Natural killer cell (primary cell): ENCODE data around the gene LIPE. TPM values are rescaled to one million over a fixed set of nuclear protein-coding genes. Genes with fewer than 3 reads are reported as not detected.

Experiments
- ATAC-seq, 3 donors: fragments of 150-1000 bp in 2 of 3; fragments of 200-7000 bp in 1 of 3; cut with Tn5 transposase; 1 replicate in 1 of 3; 2 replicates in 2 of 3; pipeline ENCODE4 v1.10.0; 2021; ENCODE audit warnings: mild to moderate bottlenecking in 2 of 3, moderate library complexity in 2 of 3
- DNase-seq, 2 donors: peaks; one replicate each; pipeline versions ENCODE4 v3.0.0 to v3.0.0-alpha.2; 2013 to 2021; ENCODE audit warnings: mixed read lengths in 1 of 2
- H3K27ac ChIP-seq: one replicate; pipeline ENCODE4 v1.5.1; 2013; ENCODE audit warnings: mild to moderate bottlenecking, low read length
- H3K27me3 ChIP-seq: one replicate; pipeline ENCODE4 v1.6.1; 2013; ENCODE audit warnings: low read length; ENCODE audit not compliant: control insufficient read depth, insufficient read depth
- H3K36me3 ChIP-seq: one replicate; pipeline ENCODE4 v1.6.1; 2013; ENCODE audit warnings: low read length; ENCODE audit not compliant: control insufficient read depth, insufficient read depth
- H3K4me1 ChIP-seq: one replicate; pipeline ENCODE4 v1.6.1; 2013; ENCODE audit warnings: low read length; ENCODE audit not compliant: control insufficient read depth, insufficient read depth
- H3K4me3 ChIP-seq: one replicate; pipeline ENCODE4 v1.5.1; 2013; ENCODE audit warnings: low read length
- H3K9me3 ChIP-seq: one replicate; pipeline ENCODE4 v1.6.1; 2013; ENCODE audit warnings: low read length; ENCODE audit not compliant: control insufficient read depth, insufficient read depth
- H3K27ac Mint-ChIP-seq, 2 donors: one replicate each; pipeline ENCODE4 v1.8.0; 2022; ENCODE audit warnings: mild to moderate bottlenecking in 2 of 2, mixed read lengths in 2 of 2, moderate library complexity in 1 of 2
- H3K27me3 Mint-ChIP-seq, 2 donors: one replicate each; pipeline ENCODE4 v1.8.0; 2022; ENCODE audit warnings: low read depth in 2 of 2, mixed read lengths in 2 of 2
- H3K36me3 Mint-ChIP-seq: one replicate; pipeline ENCODE4 v1.8.0; 2022; ENCODE audit warnings: mixed read lengths
- H3K4me1 Mint-ChIP-seq, 2 donors: one replicate each; pipeline ENCODE4 v1.8.0; 2022; ENCODE audit warnings: mixed read lengths in 2 of 2
- H3K4me3 Mint-ChIP-seq: one replicate; pipeline ENCODE4 v1.8.0; 2022; ENCODE audit warnings: mild to moderate bottlenecking, moderate library complexity, mixed read lengths
- H3K9me3 Mint-ChIP-seq, 2 donors: one replicate each; pipeline ENCODE4 v1.8.0; 2022; ENCODE audit warnings: mixed read lengths in 2 of 2
- CTCF ChIP-seq: fragments of 200-600 bp; IDR thresholded peaks from one replicate; pipeline ENCODE4 v1.8.0; 2022; ENCODE audit warnings: antibody characterized with exemption
- WGBS: methylation state at CpG from one replicate; pipeline ENCODE4 v1.1.7; 2013; ENCODE audit warnings: missing lambda C conversion rate; ENCODE audit not compliant: insufficient coverage; 5-methylcytosine and 5-hydroxymethylcytosine counted together
- intact Hi-C: fragments of 100-400 bp; cut with micrococcal nuclease; formaldehyde crosslinking; loops from one replicate; pipeline ENCODE4 v1.14.2; 2022
- total RNA-seq, 4 donors: library from RNA; stranded (reverse); fragments of 120-200 nt in 1 of 4; gene quantifications; one replicate each; pipeline versions ENCODE4 v1.2.3 to v1.2.4, GENCODE V29; 2013 to 2022

The LIPE gene
- total RNA-seq, 3 donors from 2014 or later (not counting 1 experiment from before 2014, with no cell fraction given) = 5.3 to 13.3 (median 11.7) TPM

- peaks cover 4% of the 10 kb centered on the region for H3K4me1 ChIP-seq
- TF ChIP-seq CTCF = no peak
- no peak overlapping the region for H3K27ac Mint-ChIP-seq
- peaks cover 0 to 44% of the 10 kb centered on the region in 2 donors for H3K4me1 Mint-ChIP-seq
- peaks cover 10% of the 10 kb centered on the region for H3K36me3 ChIP-seq
- intact Hi-C loops = no loop called here
- H3K9me3 Mint-ChIP-seq = no peaks in the 10 kb centered on the region
- no peaks in the 10 kb centered on the region for H3K9me3 ChIP-seq
- DNase-seq (no peak), ATAC-seq (no peak)
- H3K27ac ChIP-seq = no peak overlapping the region
- H3K27me3 Mint-ChIP-seq = no peaks in the 10 kb centered on the region
- no peak overlapping the region for H3K4me3 ChIP-seq
- no peak overlapping the region for H3K4me3 Mint-ChIP-seq
- no peaks in the 10 kb centered on the region for H3K27me3 ChIP-seq
- H3K36me3 Mint-ChIP-seq = no peaks in the 10 kb centered on the region
- 97% methylated on average over 30 of the region's 30 CpGs for WGBS
Observed at GRCh38 chr19:42407085-42407815, 19.9 kb downstream of the LIPE start.

GRCh38 chr19:42406111-42406510, 21.1 kb downstream of the LIPE start:
- Mint-ChIP-seq H3K27me3 (no peaks in the 10 kb centered on the region), H3K36me3 (no peaks in the 10 kb centered on the region), H3K4me3 (no peak overlapping the region), H3K27ac (no peak overlapping the region), H3K4me1 (peaks cover 2 to 46% of the 10 kb centered on the region in 2 donors), H3K9me3 (no peaks in the 10 kb centered on the region)
- no peak for ATAC-seq
- DNase-seq = no peak
- H3K9me3 ChIP-seq = no peaks in the 10 kb centered on the region
- peaks cover 10% of the 10 kb centered on the region for H3K36me3 ChIP-seq
- TF ChIP-seq CTCF = no peak
- 95% methylated on average over 11 of the region's 11 CpGs for WGBS
- H3K4me1 ChIP-seq = peaks cover 11% of the 10 kb centered on the region
- H3K27ac ChIP-seq = no peak overlapping the region
- no peak overlapping the region for H3K4me3 ChIP-seq
- no peaks in the 10 kb centered on the region for H3K27me3 ChIP-seq
- intact Hi-C loops = no loop called here

GRCh38 chr19:42403586-42403985, 23.6 kb downstream of the LIPE start:
- no peak overlapping the region for H3K4me3 Mint-ChIP-seq
- no peaks in the 10 kb centered on the region for H3K27me3 Mint-ChIP-seq
- Histone ChIP-seq H3K4me3 (no peak overlapping the region), H3K4me1 (peaks cover 15% of the 10 kb centered on the region), H3K9me3 (no peaks in the 10 kb centered on the region), H3K27ac (no peak overlapping the region), H3K27me3 (no peaks in the 10 kb centered on the region), H3K36me3 (peaks cover 10% of the 10 kb centered on the region)
- intact Hi-C loops = no loop called here
- H3K4me1 Mint-ChIP-seq = peaks cover 5 to 54% of the 10 kb centered on the region in 2 donors
- H3K27ac Mint-ChIP-seq = no peak overlapping the region
- H3K36me3 Mint-ChIP-seq = no peaks in the 10 kb centered on the region
- no peaks in the 10 kb centered on the region for H3K9me3 Mint-ChIP-seq
- DNase-seq = no peak
- ATAC-seq = no peak
- TF ChIP-seq CTCF = no peak
- 97% methylated on average over 10 of the region's 10 CpGs for WGBS
